B cell (primary cell): ENCODE results near the gene IER5L. TPM values are rescaled to one million over a fixed set of nuclear protein-coding genes. Genes with fewer than 3 reads are reported as not detected.

Experiments
- ATAC-seq: fragments of 200-7000 bp; cut with Tn5 transposase; one replicate; pipeline ENCODE4 v1.10.0; 2021; ENCODE audit warnings: low read depth, mild to moderate bottlenecking, moderate number of reproducible peaks, moderate library complexity
- CTCF ChIA-PET: fragments of 350-600 bp; sonication (Branson Sonifier 250); formaldehyde crosslinking; loops from one replicate; lab custom pipeline; 2021; ENCODE audit warnings: antibody characterized with exemption, inconsistent platforms; lab: Charles Lee
- POLR2A ChIA-PET: fragments of 350-600 bp; sonication (Branson Sonifier 250); formaldehyde crosslinking; loops from one replicate; lab custom pipeline; 2021; ENCODE audit warnings: antibody characterized with exemption; lab: Charles Lee
- DNase-seq: peaks from one replicate; pipeline ENCODE4 v3.0.0; 2013
- H2AFZ ChIP-seq: 2 replicates; pipeline ENCODE4 v1.6.1; 2012; ENCODE audit warnings: mild to moderate bottlenecking, low read depth, low read length; ENCODE audit not compliant: insufficient read depth, poor library complexity, severe bottlenecking
- H3K27ac ChIP-seq, 2 donors: 1 replicate in 1 of 2; 2 replicates in 1 of 2; pipeline ENCODE4 v1.5.1; 2012 to 2013; ENCODE audit warnings: low read length in 2 of 2, mild to moderate bottlenecking in 2 of 2, moderate library complexity in 1 of 2
- H3K27me3 ChIP-seq, 4 experiments: fragments of 200-600 bp in 1 of 4; sonication (generic) in 1 of 4; replicated peaks in 1 of 4; 1 replicate in 2 of 4; 2 replicates in 2 of 4; pipeline versions ENCODE4 v1.6.1 to v1.7.0; 2013 to 2016; ENCODE audit warnings: low read length in 3 of 4, mild to moderate bottlenecking in 2 of 4, mixed read lengths in 1 of 4, moderate library complexity in 1 of 4; ENCODE audit not compliant: insufficient read depth in 4 of 4, control insufficient read depth in 3 of 4; ENCODE audit errors: control extremely low read depth in 1 of 4
- H3K36me3 ChIP-seq, 2 experiments: replicated peaks in 1 of 2; 1 replicate in 1 of 2; 2 replicates in 1 of 2; pipeline versions ENCODE4 v1.6.1 to v1.7.1; 2013; ENCODE audit warnings: low read length in 1 of 2; ENCODE audit not compliant: insufficient read depth in 2 of 2, control insufficient read depth in 1 of 2; ENCODE audit errors: control extremely low read depth in 1 of 2, extremely low read depth in 1 of 2
- H3K4me1 ChIP-seq, 2 donors: fragments of 200-600 bp in 1 of 2; sonication (generic) in 1 of 2; 1 replicate in 1 of 2; 2 replicates in 1 of 2; pipeline versions ENCODE4 v1.5.1 to v1.6.1; 2013 to 2017; ENCODE audit warnings: low read length in 2 of 2; ENCODE audit not compliant: control insufficient read depth in 2 of 2, insufficient read depth in 2 of 2
- H3K4me2 ChIP-seq: replicated peaks from 2 replicates; pipeline ENCODE3; 2012; ENCODE audit warnings: mild to moderate bottlenecking, low read depth, low read length; ENCODE audit not compliant: poor library complexity, severe bottlenecking
- H3K4me3 ChIP-seq, 5 experiments: fragments of 200-600 bp in 1 of 5; sonication (generic) in 1 of 5; 1 replicate in 3 of 5; 2 replicates in 2 of 5; pipeline versions ENCODE4 v1.5.1 to v1.7.0; 2011 to 2016; ENCODE audit warnings: low read length in 4 of 5, mild to moderate bottlenecking in 4 of 5, low read depth in 2 of 5, control low read depth in 1 of 5, moderate library complexity in 1 of 5; ENCODE audit not compliant: insufficient read depth in 1 of 5; ENCODE audit errors: control extremely low read depth in 1 of 5, extremely low read depth in 1 of 5
- H3K79me2 ChIP-seq: fragments of 200-600 bp; sonication (generic); one replicate; pipeline ENCODE4 v1.6.0; 2016; ENCODE audit warnings: low read length; ENCODE audit not compliant: control insufficient read depth, insufficient read depth
- H3K9ac ChIP-seq: fragments of 200-600 bp; sonication (generic); 2 replicates; pipeline ENCODE4 v1.6.1; 2017; ENCODE audit warnings: mild to moderate bottlenecking, low read length, moderate library complexity
- H3K9me3 ChIP-seq, 3 donors: one replicate each; pipeline versions ENCODE4 v1.6.1 to v1.7.1; 2013; ENCODE audit warnings: low read length in 2 of 3; ENCODE audit not compliant: control insufficient read depth in 2 of 3, insufficient read depth in 1 of 3; ENCODE audit errors: control extremely low read depth in 1 of 3
- H4K20me1 ChIP-seq: 2 replicates; pipeline ENCODE4 v1.6.0; 2012; ENCODE audit warnings: mild to moderate bottlenecking, low read length; ENCODE audit not compliant: insufficient read depth, control insufficient read depth, poor library complexity, severe bottlenecking
- H3K27ac Mint-ChIP-seq: one replicate; pipeline ENCODE4 v1.8.0; 2021; ENCODE audit warnings: mixed read lengths
- H3K27me3 Mint-ChIP-seq: one replicate; pipeline ENCODE4 v1.8.0; 2021; ENCODE audit warnings: mixed read lengths
- H3K4me1 Mint-ChIP-seq: one replicate; pipeline ENCODE4 v1.8.0; 2021; ENCODE audit warnings: mixed read lengths
- H3K4me3 Mint-ChIP-seq: one replicate; pipeline ENCODE4 v1.8.0; 2021; ENCODE audit warnings: mixed read lengths
- H3K9me3 Mint-ChIP-seq: one replicate; pipeline ENCODE4 v1.8.0; 2022; ENCODE audit warnings: mixed read lengths; ENCODE audit not compliant: insufficient read depth
- CTCF ChIP-seq: fragments of 200-600 bp; IDR thresholded peaks from one replicate; pipeline ENCODE4 v1.8.0; 2022; ENCODE audit warnings: antibody characterized with exemption, mild to moderate bottlenecking
- EZH2 ChIP-seq: IDR thresholded peaks from 2 replicates; pipeline ENCODE4 v1.6.1; 2012; ENCODE audit warnings: borderline replicate concordance, low read depth, mild to moderate bottlenecking, moderate library complexity, low read length; ENCODE audit not compliant: insufficient read depth, poor library complexity, severe bottlenecking
- WGBS: methylation state at CpG from one replicate; pipeline ENCODE4 v1.1.5; 2013; ENCODE audit warnings: missing lambda C conversion rate; ENCODE audit not compliant: insufficient coverage; 5-methylcytosine and 5-hydroxymethylcytosine counted together
- intact Hi-C: fragments of 100-400 bp; cut with micrococcal nuclease; formaldehyde crosslinking; loops from one replicate; pipeline ENCODE4 v1.10.0; 2022
- polyA plus RNA-seq: library from polyadenylated mRNA; depleted of rRNA; stranded (reverse); fragments of >200 nt; gene quantifications from 2 replicates; pipeline ENCODE4 v1.2.3, GENCODE V29; 2012
- total RNA-seq, 2 donors: library from RNA; stranded (reverse); fragments of 120-200 nt in 1 of 2; gene quantifications; 1 replicate in 1 of 2; 2 replicates in 1 of 2; pipeline versions ENCODE4 v1.2.3 to v1.2.4, GENCODE V29; 2013 to 2022

The IER5L gene
- total and polyA plus RNA-seq, 2 donors (not counting 1 experiment from before 2014, with no cell fraction given): 1.5 to 12.9 TPM

DNA sequence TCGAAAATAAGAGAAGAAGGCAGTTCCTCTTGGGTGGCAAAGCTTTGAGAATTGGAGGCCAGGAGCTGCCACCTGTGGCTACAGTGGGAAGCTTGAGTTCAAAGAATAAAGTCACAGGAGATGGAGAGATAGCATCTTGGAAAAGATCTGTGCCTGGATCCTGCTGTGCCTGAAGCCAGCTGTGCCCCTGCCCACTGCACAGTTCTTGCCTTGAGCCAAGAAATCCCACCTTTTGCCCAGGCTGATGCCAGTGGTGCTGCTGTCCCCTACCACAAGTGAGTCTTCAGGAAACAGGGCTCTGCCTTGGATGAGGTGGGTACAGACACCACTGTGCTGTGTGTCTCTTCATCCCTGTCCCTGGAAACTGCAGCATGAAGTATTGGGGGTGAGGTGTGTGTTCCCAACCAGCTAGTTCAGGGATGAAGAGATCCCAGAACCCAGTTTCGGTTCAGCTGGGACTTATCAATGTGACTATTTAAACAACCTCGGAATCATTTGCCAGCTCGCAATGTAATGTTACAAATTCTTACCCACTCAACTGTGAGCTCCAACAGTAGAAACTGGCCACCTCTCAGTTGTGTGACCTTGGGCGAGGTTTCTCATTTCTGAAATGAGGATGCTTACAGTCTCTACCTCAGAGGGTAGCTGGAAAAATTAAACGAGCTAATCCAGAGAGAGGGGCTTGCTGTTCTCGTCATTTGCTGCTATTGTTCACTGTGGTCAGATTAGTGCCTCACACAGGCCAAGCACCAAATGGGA, 5.9 kb downstream of the IER5L start:
- H3K36me3 ChIP-seq: no peaks in the 10 kb centered on the region
- TF ChIP-seq CTCF (no peak), EZH2 (no peak)
- no peaks in the 10 kb centered on the region for H3K9me3 Mint-ChIP-seq
- 76% methylated on average over 5 of the region's 7 CpGs for WGBS
- H3K9me3 ChIP-seq: no peaks in the 10 kb centered on the region
- H3K4me3 Mint-ChIP-seq: no peak overlapping the region
- no peak overlapping the region for H3K9ac ChIP-seq
- no peaks in the 10 kb centered on the region for H3K79me2 ChIP-seq
- ChIA-PET POLR2A (no interaction called here), CTCF (interaction anchor here (0.7 to 22.0 kb wide), 14 partner anchors 10 to 468 kb away, joined by 3 to 382 read pairs (median 4); partner anchors contain the start of gene NTMT1)
- H3K27me3 Mint-ChIP-seq: peaks cover 19% of the 10 kb centered on the region
- intact Hi-C loops: loop anchor here (10.0 kb wide), 1 partner anchor 213 kb away; no protein-coding TSS in a partner anchor
- H3K4me1 ChIP-seq: peaks cover 19 to 35% of the 10 kb centered on the region in 2 donors
- H2AFZ ChIP-seq: no peak overlapping the region
- H3K4me2 ChIP-seq: no peak overlapping the region
- H4K20me1 ChIP-seq: no peaks in the 10 kb centered on the region
- H3K4me1 Mint-ChIP-seq: peaks cover 26% of the 10 kb centered on the region
- H3K27ac Mint-ChIP-seq: no peak overlapping the region
- no peak overlapping the region for H3K4me3 ChIP-seq
- ATAC-seq (no peak), DNase-seq (no peak)
- peaks cover 0 to 22% (median 12%) of the 10 kb centered on the region in 4 experiments for H3K27me3 ChIP-seq
- no peak overlapping the region for H3K27ac ChIP-seq

DNA sequence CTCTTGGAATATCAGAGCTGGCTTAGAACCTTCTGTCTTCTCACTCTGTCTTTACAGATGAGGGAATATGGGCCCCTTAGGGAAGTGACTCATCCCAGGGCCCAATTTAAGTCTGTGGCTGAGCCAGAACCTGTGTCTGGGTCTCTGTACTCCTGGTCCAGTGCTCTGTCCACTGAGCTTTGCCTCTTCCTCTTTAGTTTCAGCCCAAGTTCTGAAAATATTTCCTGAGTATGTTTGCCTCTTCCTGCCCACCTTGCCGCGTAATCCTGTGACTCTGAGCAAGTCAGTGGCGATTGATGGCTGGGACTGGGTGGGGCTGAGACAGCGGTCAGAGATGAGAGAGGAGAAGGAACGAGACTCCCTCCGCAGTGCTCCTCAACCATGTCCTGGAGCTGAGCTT, 7.8 kb downstream of the IER5L start:
- ATAC-seq (no peak), DNase-seq (no peak)
- Histone ChIP-seq H3K79me2 (no peaks in the 10 kb centered on the region), H3K27me3 (peaks cover 0 to 22% (median 12%) of the 10 kb centered on the region in 4 experiments), H4K20me1 (no peaks in the 10 kb centered on the region), H3K9ac (no peak overlapping the region), H3K36me3 (no peaks in the 10 kb centered on the region), H3K9me3 (no peaks in the 10 kb centered on the region), H3K4me3 (no peak overlapping the region), H3K27ac (no peak overlapping the region), H3K4me1 (peaks cover 16 to 25% of the 10 kb centered on the region in 2 donors), H2AFZ (no peak overlapping the region), H3K4me2 (no peak overlapping the region)
- intact Hi-C loops: loop anchor here (10.0 kb wide), 1 partner anchor 215 kb away; no protein-coding TSS in a partner anchor
- TF ChIP-seq CTCF: no peak
- TF ChIP-seq EZH2: no peak
- H3K27me3 Mint-ChIP-seq: peaks cover 19% of the 10 kb centered on the region
- ChIA-PET POLR2A (interaction anchor here (0.6 kb wide), 1 partner anchor 34 kb away, joined by 3 read pairs; no protein-coding TSS in a partner anchor), CTCF (interaction anchor here (1.2 to 22.0 kb wide), 5 partner anchors 13 to 454 kb away, joined by 3 to 382 read pairs (median 4); no protein-coding TSS in a partner anchor)
- WGBS: 34% methylated on average over 6 of the region's 6 CpGs
- no peaks in the 10 kb centered on the region for H3K9me3 Mint-ChIP-seq
- peaks cover 19% of the 10 kb centered on the region for H3K4me1 Mint-ChIP-seq
- H3K4me3 Mint-ChIP-seq: no peak overlapping the region
- H3K27ac Mint-ChIP-seq: no peak overlapping the region
